ENCODE results near the gene DLGAP4.

DLGAP4 gene

GRCh38 chr20:36305602-36306551, at the start of gene DLGAP4:
Gene DLGAP4, plus strand, starts transcription at chr20:36306339. Its CDS starts 125,379 bp downstream, at chr20:36431718.
- TF ChIP-seq, protein P1, sequence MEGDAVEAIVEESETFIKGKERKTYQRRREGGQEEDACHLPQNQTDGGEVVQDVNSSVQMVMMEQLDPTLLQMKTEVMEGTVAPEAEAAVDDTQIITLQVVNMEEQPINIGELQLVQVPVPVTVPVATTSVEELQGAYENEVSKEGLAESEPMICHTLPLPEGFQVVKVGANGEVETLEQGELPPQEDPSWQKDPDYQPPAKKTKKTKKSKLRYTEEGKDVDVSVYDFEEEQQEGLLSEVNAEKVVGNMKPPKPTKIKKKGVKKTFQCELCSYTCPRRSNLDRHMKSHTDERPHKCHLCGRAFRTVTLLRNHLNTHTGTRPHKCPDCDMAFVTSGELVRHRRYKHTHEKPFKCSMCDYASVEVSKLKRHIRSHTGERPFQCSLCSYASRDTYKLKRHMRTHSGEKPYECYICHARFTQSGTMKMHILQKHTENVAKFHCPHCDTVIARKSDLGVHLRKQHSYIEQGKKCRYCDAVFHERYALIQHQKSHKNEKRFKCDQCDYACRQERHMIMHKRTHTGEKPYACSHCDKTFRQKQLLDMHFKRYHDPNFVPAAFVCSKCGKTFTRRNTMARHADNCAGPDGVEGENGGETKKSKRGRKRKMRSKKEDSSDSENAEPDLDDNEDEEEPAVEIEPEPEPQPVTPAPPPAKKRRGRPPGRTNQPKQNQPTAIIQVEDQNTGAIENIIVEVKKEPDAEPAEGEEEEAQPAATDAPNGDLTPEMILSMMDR (IDR thresholded peaks at IDR 0.05), result no peak
- DNase-seq, result peak; percentile 63
- peaks cover 95% of the 10 kb centered on the region for H3K27me3 Mint-ChIP-seq (ENCODE audit: low read depth, poor library complexity)

GRCh38 chr20:36259177-36260061, 46.7 kb upstream of the DLGAP4 start:
- Mint-ChIP-seq H3K27me3 (ENCODE audit: low read depth, poor library complexity) (peaks cover 8% of the 10 kb centered on the region), H3K4me3 (no peak overlapping the region), H3K9me3 (no peaks in the 10 kb centered on the region), H3K4me1 (no peaks in the 10 kb centered on the region), H3K27ac (peak overlapping the region; percentile 30), H3K36me3 (ENCODE audit: low read depth) (peaks cover 5% of the 10 kb centered on the region)
- no peak for DNase-seq
- TF ChIP-seq, protein P1 (IDR thresholded peaks at IDR 0.05), result no peak

More at GRCh38 chr20:36305602-36306551, at the start of gene DLGAP4:
- Mint-ChIP-seq H3K27ac (no peak within 1 kb of the TSS), H3K4me1 (peaks cover 9% of the 10 kb centered on the region), H3K4me3 (peak within 1 kb of the TSS; percentile 76), H3K9me3 (no peaks in the 10 kb centered on the region), H3K36me3 (ENCODE audit: low read depth) (no peaks in the 10 kb centered on the region)

GRCh38 chr20:36260316-36260715, 45.8 kb upstream of the DLGAP4 start:
- no peak overlapping the region for H3K27ac Mint-ChIP-seq
- DNase-seq, result no peak
- no peaks in the 10 kb centered on the region for H3K4me1 Mint-ChIP-seq
- TF ChIP-seq, protein P1 (IDR thresholded peaks at IDR 0.05), result no peak
- peaks cover 5% of the 10 kb centered on the region for H3K36me3 Mint-ChIP-seq (ENCODE audit: low read depth)
- no peak overlapping the region for H3K4me3 Mint-ChIP-seq
- peaks cover 8% of the 10 kb centered on the region for H3K27me3 Mint-ChIP-seq (ENCODE audit: low read depth, poor library complexity)
- no peaks in the 10 kb centered on the region for H3K9me3 Mint-ChIP-seq

GRCh38 chr20:36261389-36262105, 44.6 kb upstream of the DLGAP4 start:
- H3K4me1 Mint-ChIP-seq, result no peaks in the 10 kb centered on the region

DNA sequence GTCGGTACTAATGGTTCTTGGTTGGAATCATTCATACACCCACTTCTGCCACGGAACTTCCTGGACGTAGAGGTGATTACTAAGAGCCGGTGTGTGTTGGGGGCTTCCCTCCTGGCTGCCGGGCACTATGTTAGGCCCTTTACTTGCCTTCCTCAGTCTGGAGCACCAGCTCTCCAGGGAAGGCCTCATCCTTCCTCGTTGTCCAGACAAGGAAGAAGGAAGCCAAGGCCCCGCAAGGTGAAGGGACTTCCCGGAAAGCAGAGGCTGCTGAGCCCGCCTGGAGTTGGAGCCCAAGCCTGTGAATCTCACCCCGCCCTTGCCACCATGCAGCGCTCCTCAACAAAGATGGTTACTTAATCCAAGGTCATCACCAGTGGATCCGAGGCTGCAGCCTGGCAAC, 43.7 kb upstream of the DLGAP4 start:
- TF ChIP-seq, protein P1 (IDR thresholded peaks at IDR 0.05), result no peak
- Mint-ChIP-seq H3K4me3 (no peak overlapping the region), H3K4me1 (no peaks in the 10 kb centered on the region), H3K27ac (no peak overlapping the region), H3K9me3 (no peaks in the 10 kb centered on the region), H3K27me3 (ENCODE audit: low read depth, poor library complexity) (peaks cover 8% of the 10 kb centered on the region), H3K36me3 (ENCODE audit: low read depth) (no peaks in the 10 kb centered on the region)
- DNase-seq, result no peak

More at GRCh38 chr20:36261389-36262105, 44.6 kb upstream of the DLGAP4 start:
- no peak overlapping the region for H3K27ac Mint-ChIP-seq
- TF ChIP-seq, protein P1 (IDR thresholded peaks at IDR 0.05), result no peak
- H3K36me3 Mint-ChIP-seq (ENCODE audit: low read depth), result no peaks in the 10 kb centered on the region
- H3K27me3 Mint-ChIP-seq (ENCODE audit: low read depth, poor library complexity), result peaks cover 8% of the 10 kb centered on the region
- H3K9me3 Mint-ChIP-seq, result no peaks in the 10 kb centered on the region
- no peak for DNase-seq
- H3K4me3 Mint-ChIP-seq, result no peak overlapping the region
